Measurements from ENCODE around the gene CGNL1.

- TF ChIP-seq SIN3A (IDR thresholded peaks at IDR 0.05; ENCODE audit: borderline replicate concordance, insufficient read depth, low read length) (no peak), POLR2AphosphoS5 (IDR thresholded peaks at IDR 0.05; ENCODE audit: low read depth, low read length) (no peak)
Measured at GRCh38 chr15:57340682-57341259, 35.5 kb upstream of the CGNL1 start.
